ENCODE measurements around the gene ISG20L2.

The ISG20L2 gene

GRCh38 chr1:156752843-156753482, 24.4 kb upstream of the ISG20L2 start:
- no peak for DNase-seq

GRCh38 chr1:156751757-156752481, 23.4 kb upstream of the ISG20L2 start:
- DNase-seq, result peak; percentile 93

GRCh38 chr1:156751451-156751756, 22.8 kb upstream of the ISG20L2 start, which contains the start of gene HDGF:
Gene HDGF, minus strand, starts transcription at chr1:156751675. Its CDS starts 246 bp downstream, at chr1:156751429.
- DNase-seq, result no peak

- peak; percentile 74 for DNase-seq
Observed at GRCh38 chr1:156750711-156751450, 22.3 kb upstream of the ISG20L2 start.

- DNase-seq, result peak; percentile 17
Observed at GRCh38 chr1:156750191-156750672, 21.7 kb upstream of the ISG20L2 start.

- DNase-seq, result no peak
Observed at GRCh38 chr1:156749419-156750118, 21.0 kb upstream of the ISG20L2 start.

- DNase-seq, result no peak
Observed at GRCh38 chr1:156748670-156749418, 20.3 kb upstream of the ISG20L2 start.

- DNase-seq, result no peak
Observed at GRCh38 chr1:156747742-156748669, 19.4 kb upstream of the ISG20L2 start.

- DNase-seq, result peak; percentile 90
Observed at GRCh38 chr1:156746728-156747631, 18.4 kb upstream of the ISG20L2 start.

GRCh38 chr1:156746406-156746727, 17.8 kb upstream of the ISG20L2 start:
- DNase-seq, result no peak

- no peak for DNase-seq
Observed at GRCh38 chr1:156745881-156746280, 17.3 kb upstream of the ISG20L2 start.

GRCh38 chr1:156744786-156745419, 16.3 kb upstream of the ISG20L2 start:
- no peak for DNase-seq

- no peak for DNase-seq
Observed at GRCh38 chr1:156744344-156744743, 15.8 kb upstream of the ISG20L2 start.

- no peak for DNase-seq
Observed at GRCh38 chr1:156743367-156744302, 15.1 kb upstream of the ISG20L2 start.

- DNase-seq, result no peak
Observed at GRCh38 chr1:156742801-156743200, 14.2 kb upstream of the ISG20L2 start.

GRCh38 chr1:156742017-156742416, 13.5 kb upstream of the ISG20L2 start:
- DNase-seq, result no peak

- no peak for DNase-seq
Observed at GRCh38 chr1:156741481-156741983, 13.0 kb upstream of the ISG20L2 start.

- DNase-seq, result peak; percentile 96
Observed at GRCh38 chr1:156740741-156741480, 12.3 kb upstream of the ISG20L2 start, which contains the start of gene MRPL24. Gene MRPL24, minus strand, starts transcription at chr1:156741088. Its CDS starts 2,384 bp downstream, at chr1:156738704.
